Aorta (tissue), 5 donors: Measurements from ENCODE around the gene MBTD1. TPM values are rescaled to one million over a fixed set of nuclear protein-coding genes. Genes with fewer than 3 reads are reported as not detected.
"Not testable (repeated sequence)": the region's sequence is repeated elsewhere in the genome, so short reads cannot be mapped to it uniquely, and the experiment has no call there.

Experiments
- ATAC-seq: fragments of 200-7000 bp; cut with Tn5 transposase; one replicate; pipeline ENCODE4 v1.9.1; 2022; ENCODE audit warnings: moderate library complexity; ENCODE audit not compliant: low FRiP score
- DNase-seq, 2 donors: peaks; one replicate each; pipeline ENCODE4 v3.0.0-alpha.2; 2020
- H3K27ac ChIP-seq, 2 donors: one replicate each; pipeline ENCODE4 v1.5.1; 2013; ENCODE audit warnings: low read length in 2 of 2, mild to moderate bottlenecking in 2 of 2, moderate library complexity in 2 of 2, control low read depth in 1 of 2, inconsistent platforms in 1 of 2, low read depth in 1 of 2
- H3K27me3 ChIP-seq, 2 donors: one replicate each; pipeline ENCODE4 v1.6.1; 2013; ENCODE audit warnings: control low read depth in 1 of 2, low read length in 1 of 2, mild to moderate bottlenecking in 1 of 2, moderate library complexity in 1 of 2; ENCODE audit not compliant: insufficient read depth in 2 of 2, control insufficient read depth in 1 of 2
- H3K36me3 ChIP-seq, 2 donors: one replicate each; pipeline ENCODE4 v1.6.1; 2013; ENCODE audit warnings: control low read depth in 1 of 2, low read length in 1 of 2, mild to moderate bottlenecking in 1 of 2; ENCODE audit not compliant: insufficient read depth in 2 of 2, control insufficient read depth in 1 of 2
- H3K4me1 ChIP-seq, 2 donors: one replicate each; pipeline ENCODE4 v1.6.1; 2013; ENCODE audit warnings: low read length in 2 of 2, control low read depth in 1 of 2, mild to moderate bottlenecking in 1 of 2, moderate library complexity in 1 of 2; ENCODE audit not compliant: insufficient read depth in 2 of 2, control insufficient read depth in 1 of 2
- H3K4me3 ChIP-seq, 2 donors: one replicate each; pipeline ENCODE4 v1.5.1; 2013; ENCODE audit warnings: low read length in 2 of 2, control low read depth in 1 of 2, mild to moderate bottlenecking in 1 of 2
- H3K9me3 ChIP-seq: one replicate; pipeline ENCODE4 v1.6.1; 2013; ENCODE audit warnings: mild to moderate bottlenecking, low read length; ENCODE audit not compliant: control insufficient read depth
- WGBS, 2 donors: extraction: QIAGEN DNeasy Blood & Tissue Kit; methylation state at CpG; one replicate each; pipeline ENCODE4 v1.1.7; 2013; 5-methylcytosine and 5-hydroxymethylcytosine counted together
- intact Hi-C, 2 donors: fragments of 100-400 bp; cut with DNase I; formaldehyde crosslinking; loops; one replicate each; pipeline versions ENCODE4 v1.14.2 to v1.15.0; 2022
- polyA plus RNA-seq, 2 donors: library from polyadenylated mRNA; stranded (reverse); fragments of 200-250 nt; gene quantifications; one replicate each; pipeline ENCODE4 v1.2.3, GENCODE V29; 2013
- total RNA-seq, 2 donors: library from RNA; stranded (reverse); fragmentation: NEBNext Ultra II Directional; extraction: Animal tissue kit (Norgen Biotek cat#: 25700); gene quantifications; one replicate each; pipeline ENCODE4 v1.2.1, GENCODE V29; 2021
- donor health status: healthy with polysubstance abuse.
- donor health status: Bipolar disorder and iron deficiency.
- donor health status: DM: no; HTN: no; CAD: no.
- donor health status: DM: no; HTN: no; CAD: no.
- donor health status: DM: yes; HTN: yes; CAD: no.

MBTD1 gene
- total and polyA plus RNA-seq, 4 donors: 5.3 to 21.4 (median 10.0) TPM

- Histone ChIP-seq H3K27ac (no peak overlapping the region), H3K9me3 (no peaks in the 10 kb centered on the region), H3K36me3 (peaks cover 0 to 2% of the 10 kb centered on the region in 2 donors), H3K4me3 (no peak overlapping the region), H3K27me3 (no peaks in the 10 kb centered on the region), H3K4me1 (no peaks in the 10 kb centered on the region)
- ATAC-seq: no peak
- no peak for DNase-seq
- intact Hi-C loops: no loop called here
- 94 to 95% methylated on average over 2 of the region's 2 CpGs for WGBS, 2 donors
These were observed 19.6 kb downstream of the MBTD1 start for GRCh38 chr17:51240275-51240674.

GRCh38 chr17:51238255-51238887 is 21.5 kb downstream of the MBTD1 start:
- no peak for DNase-seq
- Histone ChIP-seq H3K36me3 (peaks cover 0 to 2% of the 10 kb centered on the region in 2 donors), H3K4me3 (no peak overlapping the region), H3K27ac (no peak overlapping the region), H3K9me3 (no peaks in the 10 kb centered on the region), H3K4me1 (no peaks in the 10 kb centered on the region), H3K27me3 (no peaks in the 10 kb centered on the region)
- intact Hi-C loops: no loop called here
- 89 to 91% methylated on average over 6 of the region's 6 CpGs for WGBS, 2 donors
- no peak for ATAC-seq

GRCh38 chr17:51234162-51234561 is 25.7 kb downstream of the MBTD1 start:
- intact Hi-C loops: no loop called here
- 81 to 99% methylated on average over 5 to 6 of the region's 6 CpGs for WGBS, 2 donors

GRCh38 chr17:51231999-51232398 is 27.9 kb downstream of the MBTD1 start:
- DNase-seq: no peak

More at GRCh38 chr17:51234162-51234561, 25.7 kb downstream of the MBTD1 start:
- Histone ChIP-seq H3K4me3 (no peak overlapping the region), H3K36me3 (peaks cover 0 to 2% of the 10 kb centered on the region in 2 donors), H3K9me3 (no peaks in the 10 kb centered on the region), H3K27me3 (no peaks in the 10 kb centered on the region), H3K4me1 (no peaks in the 10 kb centered on the region), H3K27ac (no peak overlapping the region)
- DNase-seq: no peak
- ATAC-seq: no peak

GRCh38 chr17:51230306-51230705 is 29.5 kb downstream of the MBTD1 start:
- no peak overlapping the region for H3K27ac ChIP-seq
- H3K9me3 ChIP-seq: no peaks in the 10 kb centered on the region
- intact Hi-C loops: no loop called here
- no peak for DNase-seq
- WGBS, 2 donors: 27 to 35% methylated on average over 4 of the region's 4 CpGs
- no peak overlapping the region for H3K4me3 ChIP-seq
- H3K27me3 ChIP-seq: no peaks in the 10 kb centered on the region
- no peaks in the 10 kb centered on the region for H3K36me3 ChIP-seq
- no peak for ATAC-seq
- H3K4me1 ChIP-seq: no peaks in the 10 kb centered on the region

More at GRCh38 chr17:51231999-51232398, 27.9 kb downstream of the MBTD1 start:
- no peaks in the 10 kb centered on the region for H3K27me3 ChIP-seq
- intact Hi-C loops: no loop called here
- no peak for ATAC-seq
- no peak overlapping the region for H3K4me3 ChIP-seq
- 95 to 96% methylated on average over 4 of the region's 4 CpGs for WGBS, 2 donors
- H3K4me1 ChIP-seq: no peaks in the 10 kb centered on the region
- peaks cover 0 to 2% of the 10 kb centered on the region in 2 donors for H3K36me3 ChIP-seq
- no peaks in the 10 kb centered on the region for H3K9me3 ChIP-seq
- no peak overlapping the region for H3K27ac ChIP-seq

GRCh38 chr17:51229889-51230288 is 30.0 kb downstream of the MBTD1 start:
- Histone ChIP-seq H3K4me3 (no peak overlapping the region), H3K9me3 (no peaks in the 10 kb centered on the region), H3K27me3 (no peaks in the 10 kb centered on the region), H3K4me1 (no peaks in the 10 kb centered on the region), H3K36me3 (no peaks in the 10 kb centered on the region), H3K27ac (no peak overlapping the region)
- ATAC-seq: no peak
- DNase-seq: no peak
- 94 to 96% methylated on average over 3 of the region's 3 CpGs for WGBS, 2 donors
- intact Hi-C loops: no loop called here

- H3K4me1 ChIP-seq: no peaks in the 10 kb centered on the region
- no peaks in the 10 kb centered on the region for H3K27me3 ChIP-seq
- no peak overlapping the region for H3K4me3 ChIP-seq
- ATAC-seq: peak; percentile 47
- WGBS, 2 donors: 35 to 42% methylated on average over 4 of the region's 4 CpGs
- no peak for DNase-seq
- H3K36me3 ChIP-seq: no peaks in the 10 kb centered on the region
- intact Hi-C loops: no loop called here
- H3K9me3 ChIP-seq: no peaks in the 10 kb centered on the region
- no peak overlapping the region for H3K27ac ChIP-seq
These were observed 31.7 kb downstream of the MBTD1 start for GRCh38 chr17:51228161-51228560.

- H3K4me1 ChIP-seq, H3K9me3 ChIP-seq, ATAC-seq, H3K27me3 ChIP-seq, H3K4me3 ChIP-seq, H3K36me3 ChIP-seq, DNase-seq, intact Hi-C loops, H3K27ac ChIP-seq: not testable (repeated sequence)
- WGBS, 2 donors: 86 to 90% methylated on average over 6 to 7 of the region's 7 CpGs
These were observed 34.3 kb downstream of the MBTD1 start for GRCh38 chr17:51225523-51225922.
